Suprapubic skin (tissue), 4 donors: Measurements from ENCODE around the gene RAP2B.

Experiments used
- EP300 ChIP-seq: sonication (generic); formaldehyde crosslinking; IDR thresholded peaks from one replicate; pipeline ENCODE4 v1.6.1; 2017; ENCODE audit warnings: antibody characterized with exemption
- POLR2A ChIP-seq, 2 donors: fragments of 450-650 bp; IDR thresholded peaks; one replicate each; pipeline ENCODE4 v1.6.1; 2017; ENCODE audit warnings: antibody characterized with exemption in 2 of 2, mild to moderate bottlenecking in 2 of 2, moderate library complexity in 2 of 2
- POLR2AphosphoS5 ChIP-seq, 3 donors: sonication (generic); formaldehyde crosslinking; IDR thresholded peaks; one replicate each; pipeline ENCODE4 v1.6.1; 2017; ENCODE audit warnings: antibody characterized with exemption in 3 of 3
- TF ChIP-seq, protein P1 (sequence below), 2 donors: fragments of 200-600 bp in 1 of 2; fragments of 450-650 bp in 1 of 2; sonication (generic) in 1 of 2; IDR thresholded peaks; one replicate each; pipeline ENCODE4 v1.5.1; 2016 to 2019; ENCODE audit warnings: antibody characterized with exemption in 2 of 2, mild to moderate bottlenecking in 1 of 2, moderate library complexity in 1 of 2

DNA sequence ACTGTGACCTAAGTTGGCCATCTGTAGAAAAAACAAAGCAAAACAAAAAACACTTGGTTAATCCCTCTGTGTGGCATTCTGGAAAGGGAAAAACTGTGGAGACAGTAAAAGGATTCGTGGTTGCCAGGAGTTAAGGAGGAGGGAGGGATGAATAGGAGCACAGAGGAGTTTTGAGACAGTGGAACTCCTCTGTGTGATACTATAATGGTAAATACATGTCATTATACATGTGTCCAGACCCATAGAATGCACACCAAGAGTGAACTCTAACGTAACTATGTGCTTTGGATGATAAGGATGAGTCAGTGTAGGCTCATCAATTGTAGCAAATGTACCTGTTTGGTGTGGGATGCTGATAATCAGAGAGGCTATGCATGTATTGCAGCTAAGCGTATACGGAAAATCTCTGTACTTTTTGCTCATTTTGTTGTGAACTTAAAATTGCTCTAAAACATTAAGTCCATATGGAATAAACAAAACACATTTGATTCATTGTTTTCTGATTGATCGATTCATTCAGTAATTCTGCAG is 33.4 kb downstream of the RAP2B start:
- TF ChIP-seq, protein P1, sequence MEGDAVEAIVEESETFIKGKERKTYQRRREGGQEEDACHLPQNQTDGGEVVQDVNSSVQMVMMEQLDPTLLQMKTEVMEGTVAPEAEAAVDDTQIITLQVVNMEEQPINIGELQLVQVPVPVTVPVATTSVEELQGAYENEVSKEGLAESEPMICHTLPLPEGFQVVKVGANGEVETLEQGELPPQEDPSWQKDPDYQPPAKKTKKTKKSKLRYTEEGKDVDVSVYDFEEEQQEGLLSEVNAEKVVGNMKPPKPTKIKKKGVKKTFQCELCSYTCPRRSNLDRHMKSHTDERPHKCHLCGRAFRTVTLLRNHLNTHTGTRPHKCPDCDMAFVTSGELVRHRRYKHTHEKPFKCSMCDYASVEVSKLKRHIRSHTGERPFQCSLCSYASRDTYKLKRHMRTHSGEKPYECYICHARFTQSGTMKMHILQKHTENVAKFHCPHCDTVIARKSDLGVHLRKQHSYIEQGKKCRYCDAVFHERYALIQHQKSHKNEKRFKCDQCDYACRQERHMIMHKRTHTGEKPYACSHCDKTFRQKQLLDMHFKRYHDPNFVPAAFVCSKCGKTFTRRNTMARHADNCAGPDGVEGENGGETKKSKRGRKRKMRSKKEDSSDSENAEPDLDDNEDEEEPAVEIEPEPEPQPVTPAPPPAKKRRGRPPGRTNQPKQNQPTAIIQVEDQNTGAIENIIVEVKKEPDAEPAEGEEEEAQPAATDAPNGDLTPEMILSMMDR (IDR thresholded peaks at IDR 0.05) = no peak
- no peak for TF ChIP-seq EP300
- no peak for TF ChIP-seq POLR2AphosphoS5 (IDR thresholded peaks at IDR 0.05)
- no peak for TF ChIP-seq POLR2A (IDR thresholded peaks at IDR 0.05)
